ENCODE measurements around the gene GAST. TPM values are rescaled to one million over a fixed set of nuclear protein-coding genes. Genes with fewer than 3 reads are reported as not detected.

The GAST gene
- total and polyA plus RNA-seq, 9 of the 15 experiments (the other 6 are each of a cell fraction or from before 2014, with no cell fraction given), result not detected

DNA sequence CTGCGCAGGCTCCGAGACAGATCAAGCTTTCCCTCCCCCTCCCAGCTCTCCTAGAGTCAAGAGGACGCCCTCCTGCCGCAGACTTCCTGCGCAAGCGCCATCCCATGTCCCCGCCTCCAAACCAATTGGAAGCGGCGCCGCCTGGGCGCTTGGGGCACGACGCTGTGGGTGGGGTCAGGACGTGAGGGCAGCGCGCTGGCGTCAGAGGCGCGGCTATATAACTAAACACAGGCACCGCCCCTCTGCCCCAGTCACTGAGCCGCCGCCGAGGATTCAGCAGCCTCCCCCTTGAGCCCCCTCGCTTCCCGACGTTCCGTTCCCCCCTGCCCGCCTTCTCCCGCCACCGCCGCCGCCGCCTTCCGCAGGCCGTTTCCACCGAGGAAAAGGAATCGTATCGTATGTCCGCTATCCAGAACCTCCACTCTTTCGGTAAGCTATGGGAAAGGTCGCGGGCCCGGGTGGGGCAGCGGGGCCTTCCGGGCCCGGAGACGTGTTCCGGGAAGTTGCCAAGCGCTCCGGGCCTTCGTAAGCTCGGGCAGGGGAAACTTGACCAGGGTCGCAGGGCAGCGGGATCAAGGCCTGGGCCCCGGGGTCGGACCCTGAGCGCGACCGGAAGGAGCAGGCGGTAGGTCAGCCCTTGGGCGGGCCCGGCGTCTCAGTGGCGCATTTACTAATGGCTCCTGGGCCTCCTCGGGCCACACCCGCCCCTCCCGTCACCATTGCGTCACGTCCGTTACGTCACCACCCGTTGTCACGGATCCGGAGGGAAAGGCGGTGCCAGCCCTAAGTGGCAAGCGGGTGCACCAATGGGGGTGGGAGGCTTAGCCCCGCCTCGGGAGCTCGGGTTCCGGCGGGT, 23.3 kb upstream of the GAST start, which contains the start of gene EIF1 (continued):
- TF ChIP-seq, protein P1, sequence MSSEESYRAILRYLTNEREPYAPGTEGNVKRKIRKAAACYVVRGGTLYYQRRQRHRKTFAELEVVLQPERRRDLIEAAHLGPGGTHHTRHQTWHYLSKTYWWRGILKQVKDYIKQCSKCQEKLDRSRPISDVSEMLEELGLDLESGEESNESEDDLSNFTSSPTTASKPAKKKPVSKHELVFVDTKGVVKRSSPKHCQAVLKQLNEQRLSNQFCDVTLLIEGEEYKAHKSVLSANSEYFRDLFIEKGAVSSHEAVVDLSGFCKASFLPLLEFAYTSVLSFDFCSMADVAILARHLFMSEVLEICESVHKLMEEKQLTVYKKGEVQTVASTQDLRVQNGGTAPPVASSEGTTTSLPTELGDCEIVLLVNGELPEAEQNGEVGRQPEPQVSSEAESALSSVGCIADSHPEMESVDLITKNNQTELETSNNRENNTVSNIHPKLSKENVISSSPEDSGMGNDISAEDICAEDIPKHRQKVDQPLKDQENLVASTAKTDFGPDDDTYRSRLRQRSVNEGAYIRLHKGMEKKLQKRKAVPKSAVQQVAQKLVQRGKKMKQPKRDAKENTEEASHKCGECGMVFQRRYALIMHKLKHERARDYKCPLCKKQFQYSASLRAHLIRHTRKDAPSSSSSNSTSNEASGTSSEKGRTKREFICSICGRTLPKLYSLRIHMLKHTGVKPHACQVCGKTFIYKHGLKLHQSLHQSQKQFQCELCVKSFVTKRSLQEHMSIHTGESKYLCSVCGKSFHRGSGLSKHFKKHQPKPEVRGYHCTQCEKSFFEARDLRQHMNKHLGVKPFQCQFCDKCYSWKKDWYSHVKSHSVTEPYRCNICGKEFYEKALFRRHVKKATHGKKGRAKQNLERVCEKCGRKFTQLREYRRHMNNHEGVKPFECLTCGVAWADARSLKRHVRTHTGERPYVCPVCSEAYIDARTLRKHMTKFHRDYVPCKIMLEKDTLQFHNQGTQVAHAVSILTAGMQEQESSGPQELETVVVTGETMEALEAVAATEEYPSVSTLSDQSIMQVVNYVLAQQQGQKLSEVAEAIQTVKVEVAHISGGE (CRISPR knock-in tag; IDR thresholded peaks at IDR 0.05), result peak in 2 of 3 experiments; percentile 53 to 68; a peak in 2 of 6 replicates
- TF ChIP-seq NFXL1 (CRISPR knock-in tag; IDR thresholded peaks at IDR 0.05), result peak; percentile 74
- no peak for TF ChIP-seq ZFP36 (IDR thresholded peaks at IDR 0.05; ENCODE audit: low read depth, low read length, partially characterized antibody)
- peak; percentile 100 for TF ChIP-seq POLR2G (IDR thresholded peaks at IDR 0.05; ENCODE audit: low read depth, low read length)
- no peak for TF ChIP-seq ZNF253 (CRISPR knock-in tag; conservative IDR thresholded peaks at IDR 0.05)
- TF ChIP-seq, protein P2, sequence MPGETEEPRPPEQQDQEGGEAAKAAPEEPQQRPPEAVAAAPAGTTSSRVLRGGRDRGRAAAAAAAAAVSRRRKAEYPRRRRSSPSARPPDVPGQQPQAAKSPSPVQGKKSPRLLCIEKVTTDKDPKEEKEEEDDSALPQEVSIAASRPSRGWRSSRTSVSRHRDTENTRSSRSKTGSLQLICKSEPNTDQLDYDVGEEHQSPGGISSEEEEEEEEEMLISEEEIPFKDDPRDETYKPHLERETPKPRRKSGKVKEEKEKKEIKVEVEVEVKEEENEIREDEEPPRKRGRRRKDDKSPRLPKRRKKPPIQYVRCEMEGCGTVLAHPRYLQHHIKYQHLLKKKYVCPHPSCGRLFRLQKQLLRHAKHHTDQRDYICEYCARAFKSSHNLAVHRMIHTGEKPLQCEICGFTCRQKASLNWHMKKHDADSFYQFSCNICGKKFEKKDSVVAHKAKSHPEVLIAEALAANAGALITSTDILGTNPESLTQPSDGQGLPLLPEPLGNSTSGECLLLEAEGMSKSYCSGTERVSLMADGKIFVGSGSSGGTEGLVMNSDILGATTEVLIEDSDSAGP (CRISPR knock-in tag; IDR thresholded peaks at IDR 0.05), result no peak
- TF ChIP-seq, protein P3, sequence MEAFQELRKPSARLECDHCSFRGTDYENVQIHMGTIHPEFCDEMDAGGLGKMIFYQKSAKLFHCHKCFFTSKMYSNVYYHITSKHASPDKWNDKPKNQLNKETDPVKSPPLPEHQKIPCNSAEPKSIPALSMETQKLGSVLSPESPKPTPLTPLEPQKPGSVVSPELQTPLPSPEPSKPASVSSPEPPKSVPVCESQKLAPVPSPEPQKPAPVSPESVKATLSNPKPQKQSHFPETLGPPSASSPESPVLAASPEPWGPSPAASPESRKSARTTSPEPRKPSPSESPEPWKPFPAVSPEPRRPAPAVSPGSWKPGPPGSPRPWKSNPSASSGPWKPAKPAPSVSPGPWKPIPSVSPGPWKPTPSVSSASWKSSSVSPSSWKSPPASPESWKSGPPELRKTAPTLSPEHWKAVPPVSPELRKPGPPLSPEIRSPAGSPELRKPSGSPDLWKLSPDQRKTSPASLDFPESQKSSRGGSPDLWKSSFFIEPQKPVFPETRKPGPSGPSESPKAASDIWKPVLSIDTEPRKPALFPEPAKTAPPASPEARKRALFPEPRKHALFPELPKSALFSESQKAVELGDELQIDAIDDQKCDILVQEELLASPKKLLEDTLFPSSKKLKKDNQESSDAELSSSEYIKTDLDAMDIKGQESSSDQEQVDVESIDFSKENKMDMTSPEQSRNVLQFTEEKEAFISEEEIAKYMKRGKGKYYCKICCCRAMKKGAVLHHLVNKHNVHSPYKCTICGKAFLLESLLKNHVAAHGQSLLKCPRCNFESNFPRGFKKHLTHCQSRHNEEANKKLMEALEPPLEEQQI (IDR thresholded peaks at IDR 0.05), result no peak
- no peak for TF ChIP-seq ZBTB1 (CRISPR knock-in tag; IDR thresholded peaks at IDR 0.05; ENCODE audit: borderline replicate concordance, low read depth)
- peak; percentile 19 to 54; a peak in 2 of 4 replicates for TF ChIP-seq FOXK2 (conservative IDR thresholded peaks at IDR 0.05 in 1 of 2, IDR thresholded peaks at IDR 0.05 in 1 of 2; ENCODE audit: low read depth in 2 of 2)
- no peak for TF ChIP-seq MEF2A (IDR thresholded peaks at IDR 0.05; ENCODE audit: control insufficient read depth, low read depth, low read length)
- TF ChIP-seq, protein P4, sequence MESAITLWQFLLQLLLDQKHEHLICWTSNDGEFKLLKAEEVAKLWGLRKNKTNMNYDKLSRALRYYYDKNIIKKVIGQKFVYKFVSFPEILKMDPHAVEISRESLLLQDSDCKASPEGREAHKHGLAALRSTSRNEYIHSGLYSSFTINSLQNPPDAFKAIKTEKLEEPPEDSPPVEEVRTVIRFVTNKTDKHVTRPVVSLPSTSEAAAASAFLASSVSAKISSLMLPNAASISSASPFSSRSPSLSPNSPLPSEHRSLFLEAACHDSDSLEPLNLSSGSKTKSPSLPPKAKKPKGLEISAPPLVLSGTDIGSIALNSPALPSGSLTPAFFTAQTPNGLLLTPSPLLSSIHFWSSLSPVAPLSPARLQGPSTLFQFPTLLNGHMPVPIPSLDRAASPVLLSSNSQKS (CRISPR knock-in tag; IDR thresholded peaks at IDR 0.05), result no peak
- peak; percentile 31 for TF ChIP-seq MXI1 (IDR thresholded peaks at IDR 0.05; ENCODE audit: low read depth, low read length)
- TF ChIP-seq, protein P5, sequence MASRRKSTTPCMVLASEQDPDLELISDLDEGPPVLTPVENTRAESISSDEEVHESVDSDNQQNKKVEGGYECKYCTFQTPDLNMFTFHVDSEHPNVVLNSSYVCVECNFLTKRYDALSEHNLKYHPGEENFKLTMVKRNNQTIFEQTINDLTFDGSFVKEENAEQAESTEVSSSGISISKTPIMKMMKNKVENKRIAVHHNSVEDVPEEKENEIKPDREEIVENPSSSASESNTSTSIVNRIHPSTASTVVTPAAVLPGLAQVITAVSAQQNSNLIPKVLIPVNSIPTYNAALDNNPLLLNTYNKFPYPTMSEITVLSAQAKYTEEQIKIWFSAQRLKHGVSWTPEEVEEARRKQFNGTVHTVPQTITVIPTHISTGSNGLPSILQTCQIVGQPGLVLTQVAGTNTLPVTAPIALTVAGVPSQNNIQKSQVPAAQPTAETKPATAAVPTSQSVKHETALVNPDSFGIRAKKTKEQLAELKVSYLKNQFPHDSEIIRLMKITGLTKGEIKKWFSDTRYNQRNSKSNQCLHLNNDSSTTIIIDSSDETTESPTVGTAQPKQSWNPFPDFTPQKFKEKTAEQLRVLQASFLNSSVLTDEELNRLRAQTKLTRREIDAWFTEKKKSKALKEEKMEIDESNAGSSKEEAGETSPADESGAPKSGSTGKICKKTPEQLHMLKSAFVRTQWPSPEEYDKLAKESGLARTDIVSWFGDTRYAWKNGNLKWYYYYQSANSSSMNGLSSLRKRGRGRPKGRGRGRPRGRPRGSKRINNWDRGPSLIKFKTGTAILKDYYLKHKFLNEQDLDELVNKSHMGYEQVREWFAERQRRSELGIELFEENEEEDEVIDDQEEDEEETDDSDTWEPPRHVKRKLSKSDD (conservative IDR thresholded peaks at IDR 0.05; ENCODE audit: low read length), result no peak
